Hepatocyte (in vitro differentiated cells): ENCODE data around the gene PLP1.

Experiments used
- CTCF ChIP-seq: fragments of 200-600 bp; sonication (generic); IDR thresholded peaks from 2 replicates; pipeline ENCODE4 v1.5.1; 2016; ENCODE audit warnings: antibody characterized with exemption, mild to moderate bottlenecking; ENCODE audit not compliant: poor library complexity
- EZH2 ChIP-seq: fragments of 200-600 bp; sonication (generic); IDR thresholded peaks from 2 replicates; pipeline ENCODE4 v1.6.1; 2016; ENCODE audit warnings: antibody characterized with exemption, mild to moderate bottlenecking, borderline replicate concordance
- EZH2phosphoT487 ChIP-seq: fragments of 200-600 bp; sonication (generic); IDR thresholded peaks from one replicate; pipeline ENCODE4 v1.6.1; 2018; ENCODE audit warnings: antibody characterized with exemption, mild to moderate bottlenecking, low read depth, moderate library complexity; ENCODE audit not compliant: unreplicated experiment, severe bottlenecking

GRCh38 chrX:103830848-103831247 lies 54.2 kb downstream of the PLP1 start:
- TF ChIP-seq CTCF (no peak), EZH2 (no peak), EZH2phosphoT487 (no peak)
